Cardiac muscle cell (in vitro differentiated cells and primary cell): Measurements from ENCODE around the gene PPP1CB. TPM values are rescaled to one million over a fixed set of nuclear protein-coding genes. Genes with fewer than 3 reads are reported as not detected.

Experiments
- DNase-seq, 2 donors: peaks; one replicate each; pipeline versions ENCODE4 v3.0.0 to v3.0.0-alpha.2; 2010 to 2017; ENCODE audit warnings: low read depth in 1 of 2, low spot score in 1 of 2
- H3K27ac ChIP-seq: fragments of 200-600 bp; sonication (generic); 2 replicates; pipeline ENCODE4 v1.5.1; 2016
- H3K27me3 ChIP-seq: fragments of 200-600 bp; sonication (generic); 2 replicates; pipeline ENCODE4 v1.6.0; 2016; ENCODE audit warnings: control low read depth
- H3K36me3 ChIP-seq: fragments of 200-600 bp; sonication (generic); 2 replicates; pipeline ENCODE4 v1.5.1; 2016; ENCODE audit warnings: control low read depth
- H3K4me1 ChIP-seq: fragments of 200-600 bp; sonication (generic); 2 replicates; pipeline ENCODE4 v1.8.1; 2017; ENCODE audit warnings: low read depth, mild to moderate bottlenecking, mixed run types
- H3K4me3 ChIP-seq: fragments of 200-600 bp; sonication (generic); 2 replicates; pipeline ENCODE4 v1.5.1; 2016; ENCODE audit warnings: mild to moderate bottlenecking
- H3K9me3 ChIP-seq: fragments of 200-600 bp; sonication (generic); 2 replicates; pipeline ENCODE4 v1.5.1; 2017; ENCODE audit warnings: low read depth, mild to moderate bottlenecking, control low read depth
- polyA plus RNA-seq: library from polyadenylated mRNA; unstranded; fragments of >200 nt; fragmentation: Nextera tagmentation; extraction: Ambion mirVana; gene quantifications from 2 replicates; pipeline ENCODE4 v1.2.1, GENCODE V29; 2016
- total RNA-seq: library from RNA; depleted of rRNA; stranded (reverse); fragments of >200 nt; gene quantifications from 2 replicates; pipeline ENCODE4 v1.2.3, GENCODE V29; 2016
- TF ChIP-seq, protein P1 (sequence below): IDR thresholded peaks from 2 replicates; pipeline ENCODE4 v1.5.1; 2012; ENCODE audit warnings: low read depth, mild to moderate bottlenecking, low read length

The PPP1CB gene
- total and polyA plus RNA-seq, 2 experiments from 2014 or later, result 140 to 161 TPM

DNA sequence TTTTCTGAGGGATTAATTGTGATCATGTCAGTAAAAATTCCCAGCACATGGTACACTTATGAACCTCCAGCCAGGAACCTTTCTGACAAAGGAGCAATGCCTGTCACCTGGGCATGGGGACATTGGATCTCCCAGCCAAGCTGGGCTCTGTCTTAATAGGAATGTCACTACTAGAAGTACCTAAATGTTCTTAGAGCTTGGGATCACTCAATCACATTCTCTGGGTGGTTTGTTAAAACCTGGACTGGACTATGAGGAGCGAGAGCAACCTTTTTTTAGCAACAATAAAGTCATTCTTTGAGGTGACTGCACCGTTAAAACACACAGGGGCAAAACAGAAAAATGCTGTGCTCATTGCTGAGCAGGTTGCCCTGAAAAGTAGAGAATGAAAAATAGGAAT, 6.4 kb upstream of the PPP1CB start:
- Histone ChIP-seq H3K4me1 (peaks cover 8% of the 10 kb centered on the region), H3K4me3 (no peak overlapping the region), H3K9me3 (no peaks in the 10 kb centered on the region), H3K27ac (peak overlapping the region; percentile 16), H3K36me3 (no peaks in the 10 kb centered on the region), H3K27me3 (no peaks in the 10 kb centered on the region)
- DNase-seq, result peak in 1 of 2 donors; percentile 15
- TF ChIP-seq, protein P1, sequence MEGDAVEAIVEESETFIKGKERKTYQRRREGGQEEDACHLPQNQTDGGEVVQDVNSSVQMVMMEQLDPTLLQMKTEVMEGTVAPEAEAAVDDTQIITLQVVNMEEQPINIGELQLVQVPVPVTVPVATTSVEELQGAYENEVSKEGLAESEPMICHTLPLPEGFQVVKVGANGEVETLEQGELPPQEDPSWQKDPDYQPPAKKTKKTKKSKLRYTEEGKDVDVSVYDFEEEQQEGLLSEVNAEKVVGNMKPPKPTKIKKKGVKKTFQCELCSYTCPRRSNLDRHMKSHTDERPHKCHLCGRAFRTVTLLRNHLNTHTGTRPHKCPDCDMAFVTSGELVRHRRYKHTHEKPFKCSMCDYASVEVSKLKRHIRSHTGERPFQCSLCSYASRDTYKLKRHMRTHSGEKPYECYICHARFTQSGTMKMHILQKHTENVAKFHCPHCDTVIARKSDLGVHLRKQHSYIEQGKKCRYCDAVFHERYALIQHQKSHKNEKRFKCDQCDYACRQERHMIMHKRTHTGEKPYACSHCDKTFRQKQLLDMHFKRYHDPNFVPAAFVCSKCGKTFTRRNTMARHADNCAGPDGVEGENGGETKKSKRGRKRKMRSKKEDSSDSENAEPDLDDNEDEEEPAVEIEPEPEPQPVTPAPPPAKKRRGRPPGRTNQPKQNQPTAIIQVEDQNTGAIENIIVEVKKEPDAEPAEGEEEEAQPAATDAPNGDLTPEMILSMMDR, result no peak

DNA sequence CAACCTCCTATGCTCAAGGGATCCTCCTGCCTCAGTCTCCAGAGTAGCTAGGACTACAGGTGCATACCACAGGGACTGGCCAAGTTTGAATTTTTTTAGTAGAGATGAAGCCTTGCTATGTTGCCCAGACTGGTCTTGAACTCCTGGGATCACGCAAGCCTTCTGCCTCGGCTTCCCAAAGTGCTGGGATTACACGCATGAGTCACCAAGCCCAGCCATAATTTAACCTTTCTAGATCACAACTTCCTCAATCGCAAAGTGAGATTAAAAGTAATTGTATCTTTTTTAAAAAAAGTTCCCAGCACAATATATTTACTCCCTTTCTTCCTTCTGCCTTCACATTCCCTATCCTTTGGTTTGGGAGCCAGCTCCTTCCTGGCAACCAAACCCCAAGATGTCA, 5.8 kb upstream of the PPP1CB start:
- Histone ChIP-seq H3K4me1 (peaks cover 11% of the 10 kb centered on the region), H3K4me3 (no peak overlapping the region), H3K27me3 (no peaks in the 10 kb centered on the region), H3K27ac (no peak overlapping the region), H3K9me3 (no peaks in the 10 kb centered on the region), H3K36me3 (no peaks in the 10 kb centered on the region)
- no peak for DNase-seq
- TF ChIP-seq, protein P1, result no peak

DNA sequence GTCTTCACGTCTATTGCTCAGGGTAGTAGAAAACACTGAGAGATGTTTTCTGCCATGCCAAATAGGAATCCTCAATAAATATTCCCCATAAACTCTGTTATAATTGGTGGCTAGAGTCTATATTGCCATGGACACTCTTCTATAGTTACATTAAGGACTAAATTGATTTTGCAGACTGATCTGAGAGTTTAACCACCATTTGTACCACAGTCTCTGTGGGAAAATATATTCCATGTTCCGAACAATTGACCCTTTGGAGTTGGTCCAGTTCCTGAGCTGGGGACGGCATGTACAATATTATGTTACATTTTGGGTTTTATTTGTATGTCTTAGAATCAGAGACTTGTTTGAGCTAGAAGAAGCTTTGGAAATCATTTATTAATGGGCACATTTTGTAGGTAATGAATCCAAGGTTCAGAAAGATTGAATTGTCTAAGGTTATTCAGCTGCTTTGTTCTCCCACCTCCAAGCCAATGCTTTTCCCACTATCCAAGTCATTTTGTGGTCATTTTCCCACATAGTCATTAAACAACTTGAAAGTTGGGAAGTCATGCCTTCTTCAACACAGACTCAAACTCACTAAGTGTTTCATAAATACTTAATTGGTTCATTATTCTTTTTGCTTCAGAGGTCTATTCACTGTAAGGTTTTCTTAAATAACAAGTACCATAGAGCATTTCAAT, 5.1 kb upstream of the PPP1CB start:
- Histone ChIP-seq H3K36me3 (no peaks in the 10 kb centered on the region), H3K4me3 (no peak overlapping the region), H3K27me3 (no peaks in the 10 kb centered on the region), H3K4me1 (peaks cover 11% of the 10 kb centered on the region), H3K27ac (no peak overlapping the region), H3K9me3 (no peaks in the 10 kb centered on the region)
- TF ChIP-seq, protein P1, result no peak
- DNase-seq, result no peak

DNA sequence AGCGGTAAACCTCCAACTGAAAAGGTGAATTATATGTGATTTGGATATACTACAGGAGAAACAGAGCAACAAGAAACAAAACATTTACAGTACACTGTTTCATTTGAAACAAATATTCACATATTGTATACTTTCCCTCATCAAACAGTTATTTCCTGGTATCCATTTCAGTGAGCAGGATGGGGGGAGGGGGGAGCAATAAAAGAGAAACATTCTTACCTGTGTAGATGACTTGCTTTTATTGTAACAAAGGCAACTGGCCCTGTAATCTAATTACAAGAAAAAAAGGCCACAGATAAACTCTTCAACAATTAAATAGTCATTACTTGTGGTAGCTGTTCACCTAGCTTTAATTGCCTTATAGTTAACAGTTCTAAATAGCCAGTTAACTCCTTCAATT, 3.9 kb upstream of the PPP1CB start:
- no peaks in the 10 kb centered on the region for H3K27me3 ChIP-seq
- H3K27ac ChIP-seq, result no peak overlapping the region
- H3K4me3 ChIP-seq, result no peak overlapping the region
- H3K9me3 ChIP-seq, result no peaks in the 10 kb centered on the region
- TF ChIP-seq, protein P1, result no peak
- DNase-seq, result no peak
- H3K36me3 ChIP-seq, result no peaks in the 10 kb centered on the region
- H3K4me1 ChIP-seq, result peaks cover 11% of the 10 kb centered on the region

DNA sequence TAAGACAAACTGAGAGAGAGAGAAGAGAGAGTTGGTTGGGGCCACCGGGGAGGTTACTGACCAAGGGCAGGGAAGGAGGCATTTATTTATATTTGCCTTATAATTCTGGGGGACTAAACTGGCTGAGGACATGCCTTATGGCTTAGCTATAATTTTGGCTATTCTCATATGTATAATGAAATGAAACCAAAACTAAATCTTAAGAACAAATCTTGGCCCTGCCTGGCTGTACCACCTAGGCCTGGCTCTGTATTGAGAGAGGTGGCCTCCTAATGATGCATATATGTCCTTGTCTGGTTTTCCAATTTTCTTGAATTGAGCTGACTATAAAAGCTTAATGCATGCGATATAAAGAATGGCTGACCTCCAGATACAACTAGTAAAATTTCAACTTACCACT, 3.5 kb upstream of the PPP1CB start:
- peaks cover 11% of the 10 kb centered on the region for H3K4me1 ChIP-seq
- no peaks in the 10 kb centered on the region for H3K36me3 ChIP-seq
- TF ChIP-seq, protein P1, result no peak
- no peak for DNase-seq
- H3K27ac ChIP-seq, result no peak overlapping the region
- no peaks in the 10 kb centered on the region for H3K9me3 ChIP-seq
- H3K4me3 ChIP-seq, result no peak overlapping the region
- H3K27me3 ChIP-seq, result no peaks in the 10 kb centered on the region
